K562 (cell line): ENCODE data around the gene GPHN. TPM values are rescaled to one million over a fixed set of nuclear protein-coding genes. Genes with fewer than 3 reads are reported as not detected.

Experiments
- ATAC-seq: fragments of 200-7000 bp; cut with Tn5 transposase; 3 replicates; pipeline ENCODE4 v1.9.1; 2020; ENCODE audit warnings: moderate library complexity
- BruUV-seq: library from RNA; stranded (reverse); fragments of 400-500 nt; replicated peaks from 2 replicates; lab custom pipeline; 2021; lab: Mats Ljungman, UMichigan
- CTCF ChIA-PET: fragments of 300-600 bp; formaldehyde crosslinking; extraction: SDS; loops from one replicate; lab custom pipeline; 2021; ENCODE audit warnings: low intra/inter-chr PET ratio; lab: Yijun Ruan, JAX
- POLR2A ChIA-PET: fragments of 300-600, 350-650 bp; sonication (Branson Sonifier 250); formaldehyde crosslinking; extraction: SDS; loops from one replicate; lab custom pipeline; 2021; ENCODE audit warnings: antibody characterized with exemption, inconsistent platforms; lab: Yijun Ruan, JAX
- DNase-seq, 4 experiments: peaks; one replicate each; pipeline versions ENCODE4 v3.0.0 to v3.0.0-alpha.2; 2011 to 2018; ENCODE audit warnings: low spot score in 3 of 4, mixed read lengths in 3 of 4; ENCODE audit errors: extremely low read depth in 1 of 4
- FAIRE-seq: peaks from 2 replicates; lab custom pipeline; 2011; peaks lifted over from hg19 to GRCh38; lab: Jason Lieb, UNC
- H2AFZ ChIP-seq: 2 replicates; pipeline ENCODE4 v1.6.0; 2011; ENCODE audit warnings: low read depth, low read length, control low read depth, inconsistent platforms
- H3K27ac ChIP-seq: fragments of 200-600 bp; 3 replicates; pipeline ENCODE4 v1.8.0; 2011; ENCODE audit warnings: low read depth, mild to moderate bottlenecking, control low read depth, inconsistent platforms, low read length, moderate library complexity, mixed read lengths; ENCODE audit errors: extremely low read depth
- H3K27me3 ChIP-seq, 2 experiments: fragments of 300-600 bp in 1 of 2; 2 replicates in 1 of 2; 3 replicates in 1 of 2; pipeline versions ENCODE4 v1.6.0 to v1.8.0; 2011; ENCODE audit warnings: inconsistent platforms in 2 of 2, low read length in 2 of 2, mild to moderate bottlenecking in 1 of 2, mixed read lengths in 1 of 2, moderate library complexity in 1 of 2; ENCODE audit not compliant: control insufficient read depth in 2 of 2, insufficient read depth in 2 of 2
- H3K36me3 ChIP-seq: fragments of 300-600 bp; 3 replicates; pipeline ENCODE4 v1.8.0; 2011; ENCODE audit warnings: mild to moderate bottlenecking, low read length, inconsistent platforms; ENCODE audit not compliant: control insufficient read depth, insufficient read depth
- H3K4me1 ChIP-seq, 2 experiments: fragments of 200-600 bp in 1 of 2; replicated peaks in 1 of 2; 2 replicates in 1 of 2; 3 replicates in 1 of 2; pipeline versions ENCODE4 v1.5.1 to v1.8.0; 2011; ENCODE audit warnings: inconsistent platforms in 2 of 2, low read length in 2 of 2, mild to moderate bottlenecking in 1 of 2, mixed read lengths in 1 of 2, moderate library complexity in 1 of 2; ENCODE audit not compliant: control insufficient read depth in 2 of 2, insufficient read depth in 2 of 2
- H3K4me2 ChIP-seq: 2 replicates; pipeline ENCODE4 v1.6.1; 2011; ENCODE audit warnings: low read length, control low read depth, inconsistent platforms, mixed read lengths; ENCODE audit not compliant: insufficient read depth
- H3K4me3 ChIP-seq: fragments of 200-600 bp; sonication (generic), shearing (Covaris generic); 2 replicates; pipeline ENCODE4 v1.5.1; 2016; ENCODE audit warnings: control low read depth, inconsistent platforms
- H3K79me2 ChIP-seq: fragments of 200-600 bp; 3 replicates; pipeline ENCODE4 v1.8.0; 2011; ENCODE audit warnings: low read length, inconsistent platforms; ENCODE audit not compliant: control insufficient read depth, insufficient read depth
- H3K9ac ChIP-seq, 2 experiments: 2 replicates each; pipeline versions ENCODE4 v1.6.0 to v1.6.1; 2011; ENCODE audit warnings: low read depth in 2 of 2, low read length in 2 of 2, control low read depth in 1 of 2, inconsistent platforms in 1 of 2, mild to moderate bottlenecking in 1 of 2, mixed read lengths in 1 of 2; ENCODE audit not compliant: insufficient read depth in 1 of 2
- H3K9me1 ChIP-seq: one replicate; pipeline ENCODE4 v1.6.0; 2011; ENCODE audit warnings: inconsistent platforms, mild to moderate bottlenecking, low read length, moderate library complexity; ENCODE audit not compliant: control insufficient read depth, insufficient read depth
- H3K9me3 ChIP-seq: replicated peaks from 2 replicates; pipeline ENCODE4 v1.5.1; 2011; ENCODE audit warnings: low read depth, low read length, inconsistent platforms; ENCODE audit not compliant: control insufficient read depth, insufficient read depth
- H4K20me1 ChIP-seq: replicated peaks from 2 replicates; pipeline ENCODE4 v1.6.1; 2011; ENCODE audit warnings: low read length, inconsistent platforms, mixed read lengths; ENCODE audit not compliant: control insufficient read depth, insufficient read depth
- CEBPB ChIP-seq: fragments of 450-650 bp; IDR thresholded peaks from 2 replicates; pipeline ENCODE4 v1.6.1; 2016; ENCODE audit warnings: missing genetic modification characterization, missing compliant biosample characterization
- FOXM1 ChIP-seq, 2 experiments: fragments of 450-650 bp in 1 of 2; sonication (generic) in 1 of 2; formaldehyde crosslinking in 1 of 2; IDR thresholded peaks; 2 replicates each; pipeline versions ENCODE4 v1.6.1 to v1.9.0; 2017 to 2022; ENCODE audit warnings: low read depth in 2 of 2, mild to moderate bottlenecking in 2 of 2, missing genetic modification reagents in 1 of 2, moderate library complexity in 1 of 2
- RBM17 ChIP-seq: fragments of 200-400 bp; formaldehyde crosslinking; IDR thresholded peaks from 2 replicates; pipeline ENCODE4 v1.6.1; 2017; ENCODE audit warnings: low read depth, mild to moderate bottlenecking, low read length, borderline replicate concordance
- RBM25 ChIP-seq: fragments of 200-400 bp; formaldehyde crosslinking; IDR thresholded peaks from 2 replicates; pipeline ENCODE4 v1.6.1; 2018; ENCODE audit warnings: low read length, low read depth, moderate library complexity; ENCODE audit not compliant: severe bottlenecking
- ZBTB34 ChIP-seq: fragments of 250-450 bp; sonication (Bioruptor Pico); IDR thresholded peaks from 2 replicates; pipeline ENCODE4 v1.8.0; 2021; ENCODE audit warnings: mild to moderate bottlenecking, moderate library complexity
- ZNF3 ChIP-seq: fragments of 250-450 bp; sonication (Bioruptor Pico); IDR thresholded peaks from 2 replicates; pipeline ENCODE4 v1.5.0; 2021; ENCODE audit warnings: mild to moderate bottlenecking, moderate library complexity
- WGBS: fragments of 100-300 bp; shearing (Covaris generic); methylation state at CpG from one replicate; pipeline ENCODE4 v1.1.6; 2016; ENCODE audit warnings: low coverage, mixed read lengths; ENCODE audit not compliant: insufficient coverage; ENCODE audit errors: missing lambda C conversion rate; 5-methylcytosine and 5-hydroxymethylcytosine counted together
- in situ Hi-C: fragments of 300-500 bp; cut with MboI; formaldehyde crosslinking; loops from 4 replicates; pipeline ENCODE4 v1.15.0; 2018; ENCODE audit warnings: inconsistent platforms, mixed read lengths
- intact Hi-C: fragments of 100-400 bp; cut with micrococcal nuclease; formaldehyde crosslinking; loops from 2 replicates; pipeline ENCODE4 v1.14.2; 2022
- polyA plus RNA-seq, 8 experiments: library from polyadenylated mRNA; depleted of rRNA in 4 of 8; stranded (reverse) in 5 of 8; unstranded in 3 of 8; fragments of >200 nt; fragmentation: Nextera tagmentation in 2 of 8; fragmentation: Illumina TruSeq in 1 of 8; extraction: Ambion mirVana in 2 of 8; extraction: Trizol in 1 of 8; gene quantifications; 2 replicates each; pipeline versions ENCODE4 v1.2.1 to v1.2.3, GENCODE V29; 2011 to 2014; ENCODE audit warnings: inconsistent platforms in 1 of 8, missing spikeins in 1 of 8
- total RNA-seq, 7 experiments: library from RNA; depleted of rRNA in 6 of 7; stranded (reverse); fragments of >200 nt in 6 of 7; fragmentation: Illumina TruSeq in 2 of 7; extraction: Trizol in 2 of 7; gene quantifications; 2 replicates each; pipeline versions ENCODE4 v1.2.1 to v1.2.3, GENCODE V29; 2011 to 2021; ENCODE audit warnings: low replicate concordance in 1 of 7
- TF ChIP-seq, protein P1 (sequence below), 3 experiments: fragments of 200-800 bp in 1 of 3; sonication (Bioruptor generic) in 1 of 3; sonication (generic) in 1 of 3; formaldehyde crosslinking in 1 of 3; IDR thresholded peaks; 2 replicates each; pipeline versions ENCODE4 v1.6.1 to v1.8.0; 2016 to 2022; ENCODE audit warnings: mild to moderate bottlenecking in 2 of 3, missing compliant biosample characterization in 2 of 3, missing genetic modification characterization in 2 of 3, missing genetic modification reagents in 1 of 3

GPHN gene
- total and polyA plus RNA-seq, 9 of the 15 experiments (the other 6 are each of a cell fraction or from before 2014, with no cell fraction given), result 5.9 to 16.0 (median 11.4) TPM

DNA sequence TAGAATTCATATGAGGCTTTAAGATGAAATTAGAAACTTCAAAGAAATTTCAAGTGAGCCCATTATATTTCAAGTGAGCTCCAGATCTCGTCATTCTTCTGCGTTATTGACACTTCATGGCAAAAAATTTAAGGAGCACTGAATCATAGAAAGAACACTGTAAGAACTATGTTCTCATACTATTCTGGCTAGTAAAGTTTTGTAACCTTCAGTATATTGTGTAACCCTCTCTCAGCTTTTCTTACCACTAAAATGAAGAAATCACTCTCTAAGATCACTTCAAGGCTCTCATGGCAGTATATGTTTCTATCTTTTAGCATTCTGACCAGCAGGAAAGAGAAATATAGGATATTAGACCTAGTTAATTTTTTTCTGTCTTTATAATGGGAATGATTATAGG lies 6.3 kb downstream of the GPHN start:
- DNase-seq (no peak), FAIRE-seq (no peak), ATAC-seq (no peak)
- Histone ChIP-seq H3K4me2 (no peak overlapping the region), H3K79me2 (peaks cover 61% of the 10 kb centered on the region), H3K4me3 (no peak overlapping the region), H3K9me3 (no peaks in the 10 kb centered on the region), H3K9ac (no peak overlapping the region), H3K9me1 (no peaks in the 10 kb centered on the region), H4K20me1 (peaks cover 9% of the 10 kb centered on the region; the same call in 1 of the 2 replicates), H3K36me3 (no peaks in the 10 kb centered on the region), H3K4me1 (peaks cover 0 to 2% of the 10 kb centered on the region in 2 experiments; a peak in 3 of 5 replicates), H3K27ac (no peak overlapping the region), H2AFZ (no peak overlapping the region), H3K27me3 (no peaks in the 10 kb centered on the region)
- POLR2A ChIA-PET, result interaction anchor here (1.0 kb wide), 1 partner anchor 9 kb away, joined by 4 read pairs; no protein-coding TSS in a partner anchor
- CTCF ChIA-PET, result no interaction called here
- TF ChIP-seq CEBPB (tag) (peak; percentile 34; the same call in 1 of the 2 replicates), ZBTB34 (CRISPR knock-in tag) (no peak)
- WGBS, result 46% methylated on average over 2 of the region's 2 CpGs
- intact Hi-C loops, result no loop called here
- BruUV-seq, result no TSS peak
- in situ Hi-C loops, result no loop called here

DNA sequence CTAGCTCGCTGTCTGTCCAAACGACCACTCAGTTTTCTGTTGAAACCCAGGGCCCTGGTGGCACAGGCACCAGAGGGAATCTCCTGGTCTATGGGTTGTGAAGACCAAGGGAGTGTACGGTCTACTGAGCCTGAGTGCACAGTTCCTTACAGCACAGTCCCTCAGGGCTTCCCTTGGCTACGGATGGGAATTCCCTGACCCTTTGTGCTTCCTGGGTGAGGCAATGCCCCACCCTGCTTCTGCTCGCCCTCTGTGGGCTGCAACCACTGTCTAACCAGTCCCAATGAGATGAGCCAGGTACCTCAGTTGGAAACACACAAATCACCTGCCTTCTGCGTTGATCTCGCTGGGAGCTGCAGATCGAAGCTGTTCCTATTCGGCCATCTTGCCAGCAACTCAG lies 22.6 kb downstream of the GPHN start:
- Histone ChIP-seq H2AFZ (no peak overlapping the region), H3K9me1 (no peaks in the 10 kb centered on the region), H4K20me1 (no peaks in the 10 kb centered on the region), H3K27ac (no peak overlapping the region), H3K27me3 (no peaks in the 10 kb centered on the region), H3K4me3 (no peak overlapping the region), H3K9me3 (no peaks in the 10 kb centered on the region), H3K36me3 (no peaks in the 10 kb centered on the region), H3K9ac (no peak overlapping the region), H3K4me1 (no peaks in the 10 kb centered on the region), H3K79me2 (no peaks in the 10 kb centered on the region; the same call in 1 of the 3 replicates), H3K4me2 (no peak overlapping the region)
- BruUV-seq, result no TSS peak
- in situ Hi-C loops, result no loop called here
- DNase-seq, result no peak
- no peak for ATAC-seq
- intact Hi-C loops, result no loop called here
- 80% methylated on average over 8 of the region's 9 CpGs for WGBS
- POLR2A ChIA-PET, result interaction anchor here (0.6 kb wide), 1 partner anchor 193 kb away, joined by 4 read pairs; no protein-coding TSS in a partner anchor
- CTCF ChIA-PET, result no interaction called here
- TF ChIP-seq FOXM1 (IDR thresholded peaks at IDR 0.05; ENCODE audit: low read depth) (no peak), FOXM1 (CRISPR knock-in tag; IDR thresholded peaks at IDR 0.05; ENCODE audit: low read depth) (no peak), ZNF3 (no peak), RBM17 (no peak), RBM25 (no peak)
- TF ChIP-seq, protein P1, sequence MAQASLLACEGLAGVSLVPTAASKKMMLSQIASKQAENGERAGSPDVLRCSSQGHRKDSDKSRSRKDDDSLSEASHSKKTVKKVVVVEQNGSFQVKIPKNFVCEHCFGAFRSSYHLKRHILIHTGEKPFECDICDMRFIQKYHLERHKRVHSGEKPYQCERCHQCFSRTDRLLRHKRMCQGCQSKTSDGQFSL (CRISPR knock-in tag; IDR thresholded peaks at IDR 0.05), result no peak
- TF ChIP-seq, protein P1 (tag; IDR thresholded peaks at IDR 0.05), result no peak
- FAIRE-seq, result no peak
